CD4-positive, alpha-beta memory T cell (primary cell): ENCODE results near the gene COX5A. TPM values are rescaled to one million over a fixed set of nuclear protein-coding genes. Genes with fewer than 3 reads are reported as not detected.
"Not testable (repeated sequence)": the region's sequence is repeated elsewhere in the genome, so short reads cannot be mapped to it uniquely, and the experiment has no call there.

Source experiments
- CTCF ChIA-PET: fragments of 350-600 bp; sonication (Branson Sonifier 250); formaldehyde crosslinking; loops from one replicate; lab custom pipeline; 2021; ENCODE audit warnings: inconsistent platforms; ENCODE audit not compliant: partially characterized antibody; lab: Charles Lee
- POLR2A ChIA-PET: fragments of 350-600 bp; sonication (Branson Sonifier 250); formaldehyde crosslinking; loops from one replicate; lab custom pipeline; 2021; ENCODE audit not compliant: partially characterized antibody; lab: Charles Lee
- DNase-seq, 5 donors: peaks; one replicate each; pipeline versions ENCODE4 v3.0.0 to v3.0.0-alpha.2; 2020 to 2022; ENCODE audit warnings: mixed read lengths in 1 of 5
- H3K27ac ChIP-seq: one replicate; pipeline ENCODE4 v1.7.0; 2013; ENCODE audit warnings: low read depth, low read length
- H3K27me3 ChIP-seq: 2 replicates; pipeline ENCODE4 v1.7.0; 2013; ENCODE audit warnings: mild to moderate bottlenecking, low read length, moderate library complexity; ENCODE audit not compliant: insufficient read depth
- H3K36me3 ChIP-seq: 2 replicates; pipeline ENCODE4 v1.7.0; 2013; ENCODE audit warnings: mild to moderate bottlenecking, low read length, moderate library complexity; ENCODE audit not compliant: insufficient read depth
- H3K4me1 ChIP-seq: 2 replicates; pipeline ENCODE4 v1.7.0; 2013; ENCODE audit warnings: mild to moderate bottlenecking, low read length, moderate library complexity; ENCODE audit not compliant: insufficient read depth
- H3K4me3 ChIP-seq, 2 donors: one replicate each; pipeline ENCODE4 v1.7.0; 2013; ENCODE audit warnings: low read length in 2 of 2, mild to moderate bottlenecking in 1 of 2
- H3K9me3 ChIP-seq, 2 donors: one replicate each; pipeline ENCODE4 v1.7.0; 2013; ENCODE audit warnings: low read length in 2 of 2, control low read depth in 1 of 2; ENCODE audit not compliant: control insufficient read depth in 1 of 2
- H3K27ac Mint-ChIP-seq, 7 donors: one replicate each; pipeline ENCODE4 v1.8.0; 2020 to 2021; ENCODE audit warnings: mixed read lengths in 7 of 7, mild to moderate bottlenecking in 6 of 7, inconsistent platforms in 3 of 7, moderate library complexity in 3 of 7
- H3K27me3 Mint-ChIP-seq, 2 donors: one replicate each; pipeline ENCODE4 v1.8.0; 2020 to 2021; ENCODE audit warnings: mixed read lengths in 2 of 2
- H3K36me3 Mint-ChIP-seq, 2 donors: one replicate each; pipeline ENCODE4 v1.8.0; 2020 to 2021; ENCODE audit warnings: mixed read lengths in 2 of 2, inconsistent platforms in 1 of 2, mild to moderate bottlenecking in 1 of 2
- H3K4me1 Mint-ChIP-seq, 4 donors: one replicate each; pipeline ENCODE4 v1.8.0; 2020 to 2021; ENCODE audit warnings: mixed read lengths in 4 of 4, mild to moderate bottlenecking in 1 of 4
- H3K4me3 Mint-ChIP-seq, 8 donors: one replicate each; pipeline ENCODE4 v1.8.0; 2020 to 2021; ENCODE audit warnings: mixed read lengths in 8 of 8, mild to moderate bottlenecking in 7 of 8, moderate library complexity in 6 of 8, inconsistent platforms in 3 of 8
- H3K9me3 Mint-ChIP-seq, 8 donors: one replicate each; pipeline ENCODE4 v1.8.0; 2020 to 2021; ENCODE audit warnings: mixed read lengths in 8 of 8, mild to moderate bottlenecking in 5 of 8, inconsistent platforms in 3 of 8, moderate library complexity in 1 of 8
- intact Hi-C: fragments of 100-400 bp; cut with micrococcal nuclease; formaldehyde crosslinking; loops from one replicate; pipeline ENCODE4 v1.15.1; 2023
- polyA plus RNA-seq, 2 donors: library from polyadenylated mRNA; unstranded; fragments of 300-500 nt; fragmentation: Illumina TruSeq; gene quantifications; one replicate each; pipeline ENCODE4 v1.2.3, GENCODE V29; 2021
- total RNA-seq, 2 experiments: library from RNA; stranded (reverse); gene quantifications; one replicate each; pipeline ENCODE4 v1.2.3, GENCODE V29; 2021

Gene COX5A
- total and polyA plus RNA-seq, 4 experiments from 2014 or later: 66.8 to 336 (median 203) TPM

DNA sequence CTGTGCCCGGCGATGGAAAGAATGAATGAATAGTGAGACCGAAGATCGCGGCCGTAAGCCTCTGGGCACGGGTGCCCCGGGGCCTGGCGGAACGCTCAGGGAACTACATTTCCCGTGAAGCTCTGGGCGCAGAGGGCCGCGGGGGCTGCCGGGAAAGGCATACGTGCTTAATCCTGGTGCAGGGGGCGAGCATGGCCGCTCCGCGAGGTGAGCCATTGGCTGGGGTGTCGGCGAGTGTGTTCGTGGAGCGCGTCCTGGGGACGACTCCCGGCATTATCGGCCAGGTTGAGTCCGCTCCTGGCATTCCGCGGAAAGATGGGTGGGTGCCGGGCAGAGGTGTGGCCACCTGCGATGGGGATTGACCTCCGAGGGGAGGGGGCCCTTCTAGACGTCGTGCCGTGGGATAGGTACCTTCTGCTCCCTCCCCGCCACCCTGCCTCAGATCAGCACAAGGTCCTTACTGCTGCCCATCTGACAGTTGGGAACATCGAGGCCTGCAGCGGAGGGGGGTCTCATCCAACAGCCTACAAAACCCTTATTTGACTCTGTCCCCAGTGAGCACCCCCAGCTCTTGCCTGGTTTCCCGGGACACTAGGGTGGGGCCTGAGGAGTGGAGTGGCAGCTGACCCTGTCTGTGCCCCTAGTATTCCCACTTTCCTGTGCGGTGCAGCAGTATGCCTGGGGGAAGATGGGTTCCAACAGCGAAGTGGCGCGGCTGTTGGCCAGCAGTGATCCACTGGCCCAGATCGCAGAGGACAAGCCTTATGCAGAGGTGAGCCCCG, 47.8 kb downstream of the COX5A start, which contains the start of gene MPI:
Gene MPI (plus strand): TSS at position 160 of the 782 bp plus-strand sequence. CDS start 32 bp downstream, at position 192.
- peaks cover 11 to 21% of the 10 kb centered on the region in 2 donors for H3K36me3 Mint-ChIP-seq
- peak within 1 kb of the TSS; percentile 94 to 99 for H3K4me3 ChIP-seq
- ChIA-PET POLR2A (interaction anchor here (0.6 to 10.7 kb wide), 15 partner anchors 7 to 128 kb away, joined by 3 to 155 read pairs (median 3); partner anchors contain the start of genes FAM219B and SCAMP2), CTCF (interaction anchor here (0.9 to 2.9 kb wide), 4 partner anchors 12 to 53 kb away, joined by 3 to 15 read pairs (median 4); no protein-coding TSS in a partner anchor)
- peak within 1 kb of the TSS; percentile 80 to 97 (median 94) for H3K27ac Mint-ChIP-seq
- no peaks in the 10 kb centered on the region for H3K9me3 ChIP-seq
- no peaks in the 10 kb centered on the region for H3K36me3 ChIP-seq
- peak within 1 kb of the TSS; percentile 78 for H3K27ac ChIP-seq
- no peaks in the 10 kb centered on the region for H3K27me3 ChIP-seq
- no peaks in the 10 kb centered on the region for H3K9me3 Mint-ChIP-seq
- peak within 1 kb of the TSS; percentile 87 to 97 (median 94) for H3K4me3 Mint-ChIP-seq
- no peaks in the 10 kb centered on the region for H3K27me3 Mint-ChIP-seq
- DNase-seq: peak; percentile 78 to 86 (median 79)
- intact Hi-C loops: loop anchor here (1.0 to 5.0 kb wide), 4 partner anchors 16 to 47 kb away; partner anchors contain the start of genes COX5A, FAM219B, SCAMP2 and ULK3
- peaks cover 58% of the 10 kb centered on the region for H3K4me1 ChIP-seq
- H3K4me1 Mint-ChIP-seq: peaks cover 30 to 54% (median 42%) of the 10 kb centered on the region in 4 donors

DNA sequence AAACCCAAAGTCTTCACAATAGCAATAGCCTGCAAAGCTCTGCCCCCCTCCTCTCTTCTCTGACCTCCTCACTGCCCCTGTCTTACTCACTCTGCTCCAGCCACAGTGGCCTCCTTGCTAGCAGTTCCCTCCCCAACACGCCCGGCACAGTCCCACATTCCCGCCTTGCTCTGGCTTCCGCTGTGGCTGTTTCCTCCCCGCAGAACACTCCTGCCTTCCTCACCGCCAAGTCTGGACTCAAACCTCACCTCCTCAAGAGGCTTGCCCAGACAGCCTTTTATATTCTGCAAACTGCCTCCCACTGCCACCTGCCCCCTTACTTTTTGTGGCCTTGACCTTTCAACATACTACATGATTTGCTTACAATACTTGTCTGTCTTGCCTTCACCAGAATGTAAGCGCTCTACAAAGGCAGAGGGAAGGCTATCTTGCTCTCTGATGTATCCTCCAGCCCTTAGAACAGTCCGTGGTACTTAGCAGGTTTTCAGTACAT, 48.4 kb downstream of the COX5A start:
- Histone ChIP-seq H3K4me1 (peaks cover 60% of the 10 kb centered on the region), H3K27ac (peak overlapping the region; percentile 78), H3K4me3 (peak overlapping the region; percentile 94 to 99), H3K9me3 (no peaks in the 10 kb centered on the region), H3K27me3 (no peaks in the 10 kb centered on the region), H3K36me3 (no peaks in the 10 kb centered on the region)
- intact Hi-C loops: loop anchor here (1.0 kb wide), 1 partner anchor 16 kb away; the partner anchor contains the start of gene SCAMP2
- CTCF ChIA-PET: interaction anchor here (0.9 to 2.9 kb wide), 4 partner anchors 12 to 53 kb away, joined by 3 to 15 read pairs (median 4); no protein-coding TSS in a partner anchor
- DNase-seq: peak in 1 of 5 donors; percentile 46
- H3K36me3 Mint-ChIP-seq: peaks cover 11 to 21% of the 10 kb centered on the region in 2 donors
- no peaks in the 10 kb centered on the region for H3K27me3 Mint-ChIP-seq
- peak overlapping the region; percentile 80 to 97 (median 94) for H3K27ac Mint-ChIP-seq
- peak overlapping the region; percentile 87 to 97 (median 94) for H3K4me3 Mint-ChIP-seq
- H3K9me3 Mint-ChIP-seq: no peaks in the 10 kb centered on the region
- POLR2A ChIA-PET: interaction anchor here (0.6 to 10.7 kb wide), 17 partner anchors 8 to 127 kb away, joined by 3 to 155 read pairs (median 3); partner anchors contain the start of genes FAM219B and SCAMP2
- H3K4me1 Mint-ChIP-seq: peaks cover 31 to 60% (median 44%) of the 10 kb centered on the region in 4 donors

DNA sequence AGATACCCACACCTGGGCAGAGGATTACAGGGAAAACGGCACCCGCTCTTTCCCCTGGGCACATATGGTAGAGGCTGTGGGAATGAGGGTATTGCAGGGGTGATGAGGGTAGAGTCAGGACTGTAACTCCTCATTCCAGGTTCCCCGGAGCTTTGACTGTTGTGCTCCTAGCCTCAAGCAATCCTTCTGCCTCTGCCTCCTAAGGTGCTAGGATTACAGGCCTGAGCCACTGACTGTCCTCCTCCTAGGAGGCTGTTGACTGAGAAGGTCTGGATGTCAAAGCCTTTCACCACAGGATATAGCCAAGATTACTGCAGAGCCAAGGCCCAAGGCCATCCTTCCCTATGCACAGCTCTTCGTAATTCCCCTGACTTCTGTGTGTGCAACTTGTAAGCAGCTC, 49.2 kb downstream of the COX5A start:
- Histone ChIP-seq H3K9me3 (no peaks in the 10 kb centered on the region), H3K36me3 (no peaks in the 10 kb centered on the region), H3K27ac (no peak overlapping the region), H3K4me1 (peaks cover 60% of the 10 kb centered on the region), H3K4me3 (no peak overlapping the region), H3K27me3 (no peaks in the 10 kb centered on the region)
- ChIA-PET POLR2A (interaction anchor here (0.6 to 10.7 kb wide), 7 partner anchors 9 to 71 kb away, joined by 3 to 155 read pairs (median 4); partner anchors contain the start of genes FAM219B and SCAMP2), CTCF (interaction anchor here (0.7 to 2.9 kb wide), 2 partner anchors 13 to 257 kb away, joined by 3 to 15 read pairs; no protein-coding TSS in a partner anchor)
- Mint-ChIP-seq H3K4me3 (peak overlapping the region in 4 of 8 donors; percentile 87 to 97 (median 92)), H3K4me1 (peaks cover 34 to 64% (median 48%) of the 10 kb centered on the region in 4 donors), H3K9me3 (no peaks in the 10 kb centered on the region), H3K27me3 (no peaks in the 10 kb centered on the region), H3K36me3 (peaks cover 9 to 19% of the 10 kb centered on the region in 2 donors), H3K27ac (peak overlapping the region in 3 of 7 donors; percentile 80 to 97 (median 92))
- intact Hi-C loops: loop anchor here (1.0 kb wide), 1 partner anchor 15 kb away; the partner anchor contains the start of gene SCAMP2
- no peak for DNase-seq

DNA sequence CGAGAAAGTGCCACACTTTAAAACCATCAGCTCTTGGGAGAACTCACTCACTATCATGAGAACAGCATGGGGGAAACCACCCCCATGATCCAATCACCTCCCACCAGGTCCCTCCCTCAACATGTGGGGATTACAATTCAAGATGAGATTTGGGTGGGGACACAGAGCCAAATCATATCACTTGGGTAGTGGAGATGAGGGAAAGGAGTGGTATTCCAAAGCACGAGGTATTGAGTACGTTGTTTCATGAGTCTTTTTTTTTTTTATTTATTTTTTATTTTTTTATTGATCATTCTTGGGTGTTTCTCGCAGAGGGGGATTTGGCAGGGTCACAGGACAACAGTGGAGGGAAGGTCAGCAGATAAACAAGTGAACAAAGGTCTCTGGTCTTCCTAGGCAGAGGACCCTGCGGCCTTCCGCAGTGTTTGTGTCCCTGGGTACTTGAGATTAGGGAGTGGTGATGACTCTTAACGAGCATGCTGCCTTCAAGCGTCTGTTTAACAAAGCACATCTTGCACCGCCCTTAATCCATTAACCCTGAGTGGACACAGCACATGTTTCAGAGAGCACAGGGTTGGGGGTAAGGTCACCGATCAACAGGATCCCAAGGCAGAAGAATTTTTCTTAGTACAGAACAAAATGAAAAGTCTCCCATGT, 50.2 kb downstream of the COX5A start:
- H3K9me3 Mint-ChIP-seq, H3K27ac Mint-ChIP-seq, intact Hi-C loops, H3K36me3 ChIP-seq, H3K27me3 ChIP-seq, H3K4me3 ChIP-seq, H3K9me3 ChIP-seq, H3K27me3 Mint-ChIP-seq, H3K27ac ChIP-seq, DNase-seq: not testable (repeated sequence)
- Mint-ChIP-seq H3K36me3 (peaks cover 4 to 12% of the 10 kb centered on the region in 2 donors), H3K4me3 (peak overlapping the region in 2 of 8 donors; percentile 39), H3K4me1 (peaks cover 25 to 62% (median 40%) of the 10 kb centered on the region in 4 donors)
- H3K4me1 ChIP-seq: peaks cover 51% of the 10 kb centered on the region
- ChIA-PET POLR2A (interaction anchor here (1.1 to 10.7 kb wide), 2 partner anchors 14 to 16 kb away, joined by 3 to 155 read pairs; partner anchors contain the start of gene FAM219B), CTCF (interaction anchor here (0.9 to 2.9 kb wide), 2 partner anchors 14 kb away, joined by 3 to 15 read pairs; no protein-coding TSS in a partner anchor)

DNA sequence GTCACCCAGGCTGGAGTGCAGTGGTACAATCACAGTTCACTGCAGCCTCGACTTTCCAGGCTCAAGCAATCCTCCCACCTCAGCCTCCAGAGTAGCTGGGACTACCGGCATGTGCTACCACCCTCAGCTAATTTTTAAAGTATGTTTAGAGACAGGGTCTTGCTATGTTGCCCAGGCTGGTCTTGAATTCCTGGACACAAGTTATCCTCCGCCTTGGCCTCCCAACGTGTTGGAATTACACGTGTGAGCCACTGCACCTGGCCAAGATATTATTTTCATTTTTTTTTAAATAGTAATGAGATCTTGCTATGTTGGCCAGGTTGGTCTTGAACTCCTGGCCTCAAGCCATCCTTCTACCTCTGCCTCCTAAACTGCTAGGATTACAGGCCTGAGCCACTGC, 52.4 kb downstream of the COX5A start:
- intact Hi-C loops: no loop called here
- Mint-ChIP-seq H3K27ac (no peak overlapping the region), H3K27me3 (no peaks in the 10 kb centered on the region), H3K4me1 (peaks cover 19 to 44% (median 28%) of the 10 kb centered on the region in 4 donors), H3K4me3 (no peak overlapping the region), H3K36me3 (peaks cover 0 to 5% of the 10 kb centered on the region in 2 donors), H3K9me3 (no peaks in the 10 kb centered on the region)
- H3K27me3 ChIP-seq: no peaks in the 10 kb centered on the region
- peaks cover 32% of the 10 kb centered on the region for H3K4me1 ChIP-seq
- H3K4me3 ChIP-seq: no peak overlapping the region
- H3K27ac ChIP-seq: no peak overlapping the region
- ChIA-PET POLR2A (no interaction called here), CTCF (interaction anchor here (2.9 kb wide), 1 partner anchor 16 kb away, joined by 10 read pairs; no protein-coding TSS in a partner anchor)
- DNase-seq: no peak
- no peaks in the 10 kb centered on the region for H3K36me3 ChIP-seq
- H3K9me3 ChIP-seq: no peaks in the 10 kb centered on the region

DNA sequence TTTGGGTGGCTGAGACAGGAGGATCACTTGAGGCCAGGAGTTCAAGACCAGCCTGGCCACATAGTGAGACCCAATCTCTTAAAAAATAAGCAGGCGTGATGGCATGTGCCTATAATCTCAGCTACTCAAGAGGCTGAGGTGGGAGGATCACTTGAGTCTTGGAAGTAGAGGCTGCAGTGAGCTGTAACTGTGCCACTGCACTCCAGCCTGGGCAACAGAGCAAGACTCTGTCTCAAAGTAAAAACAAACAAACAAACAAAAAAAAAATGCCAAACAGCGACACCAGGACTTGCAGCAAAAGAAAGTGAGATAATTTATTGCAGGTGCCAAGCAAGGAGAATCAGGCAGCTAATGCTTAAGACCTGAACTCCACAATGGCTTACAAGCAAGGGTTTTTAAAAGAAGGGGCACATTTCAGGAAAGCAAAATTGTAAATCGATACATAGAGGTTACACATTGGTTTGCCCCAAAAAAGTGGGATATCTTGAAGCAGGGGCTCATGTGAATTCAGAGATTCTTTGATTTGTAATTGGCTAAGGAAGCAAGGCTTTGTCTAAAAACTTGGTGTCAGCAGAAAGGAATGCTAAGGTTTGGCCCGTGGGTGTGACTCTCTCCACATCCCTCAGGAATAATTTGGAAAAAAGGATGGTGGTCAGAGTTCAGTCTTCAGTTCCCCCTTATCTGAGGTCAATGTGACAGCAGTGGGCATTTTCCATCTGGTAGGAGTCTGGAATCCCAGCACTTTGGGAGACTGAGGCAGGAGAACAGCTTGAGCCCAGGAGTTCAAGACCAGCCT, 53.2 kb downstream of the COX5A start:
- H3K9me3 ChIP-seq: no peaks in the 10 kb centered on the region
- H3K4me3 Mint-ChIP-seq: peak overlapping the region in 2 of 8 donors; percentile 17 to 39
- no peaks in the 10 kb centered on the region for H3K9me3 Mint-ChIP-seq
- no peaks in the 10 kb centered on the region for H3K27me3 ChIP-seq
- CTCF ChIA-PET: interaction anchor here (1.0 to 2.9 kb wide), 9 partner anchors 9 to 253 kb away, joined by 3 to 37 read pairs (median 4); no protein-coding TSS in a partner anchor
- H3K27me3 Mint-ChIP-seq: no peaks in the 10 kb centered on the region
- intact Hi-C loops: no loop called here
- no peak for DNase-seq
- peaks cover 0 to under 1% of the 10 kb centered on the region in 2 donors for H3K36me3 Mint-ChIP-seq
- H3K4me1 ChIP-seq: peaks cover 27% of the 10 kb centered on the region
- no peak overlapping the region for H3K4me3 ChIP-seq
- no peak overlapping the region for H3K27ac ChIP-seq
- no peaks in the 10 kb centered on the region for H3K36me3 ChIP-seq
- H3K27ac Mint-ChIP-seq: peak overlapping the region in 1 of 7 donors; percentile 72
- peaks cover 12 to 36% (median 20%) of the 10 kb centered on the region in 4 donors for H3K4me1 Mint-ChIP-seq
- POLR2A ChIA-PET: interaction anchor here (0.8 to 3.8 kb wide), 6 partner anchors 9 to 53 kb away, joined by 3 to 22 read pairs (median 8); partner anchors contain the start of genes COX5A and SCAMP2
